Subcutaneous abdominal adipose tissue (tissue), 5 donors: Measurements from ENCODE around the gene XYLT1.

ENCODE experiments used
- H3K27ac ChIP-seq: one replicate; pipeline ENCODE4 v1.7.0; 2013; ENCODE audit warnings: low read depth, mild to moderate bottlenecking, inconsistent platforms, low read length, moderate library complexity
- H3K27me3 ChIP-seq, 5 donors: one replicate each; pipeline ENCODE4 v1.7.0; 2013; ENCODE audit warnings: low read length in 5 of 5, inconsistent platforms in 1 of 5; ENCODE audit not compliant: control insufficient read depth in 5 of 5, insufficient read depth in 4 of 5
- H3K36me3 ChIP-seq, 5 donors: one replicate each; pipeline ENCODE4 v1.7.0; 2013; ENCODE audit warnings: low read length in 5 of 5; ENCODE audit not compliant: control insufficient read depth in 5 of 5, insufficient read depth in 5 of 5
- H3K4me1 ChIP-seq, 5 donors: one replicate each; pipeline ENCODE4 v1.7.0; 2013; ENCODE audit warnings: low read length in 5 of 5, mild to moderate bottlenecking in 3 of 5, moderate library complexity in 1 of 5; ENCODE audit not compliant: control insufficient read depth in 5 of 5, insufficient read depth in 5 of 5
- H3K4me3 ChIP-seq, 5 donors: one replicate each; pipeline ENCODE4 v1.7.0; 2013; ENCODE audit warnings: low read length in 5 of 5, low read depth in 1 of 5
- H3K9ac ChIP-seq, 5 donors: one replicate each; pipeline ENCODE4 v1.7.0; 2013; ENCODE audit warnings: low read length in 5 of 5, mild to moderate bottlenecking in 4 of 5, moderate library complexity in 3 of 5
- H3K9me3 ChIP-seq, 5 donors: one replicate each; pipeline ENCODE4 v1.7.0; 2013; ENCODE audit warnings: low read length in 5 of 5; ENCODE audit not compliant: control insufficient read depth in 5 of 5
- donor health status: healthy.
- donor health status: healthy.
- donor health status: healthy.
- donor health status: healthy.
- donor health status: healthy.

Gene XYLT1

DNA sequence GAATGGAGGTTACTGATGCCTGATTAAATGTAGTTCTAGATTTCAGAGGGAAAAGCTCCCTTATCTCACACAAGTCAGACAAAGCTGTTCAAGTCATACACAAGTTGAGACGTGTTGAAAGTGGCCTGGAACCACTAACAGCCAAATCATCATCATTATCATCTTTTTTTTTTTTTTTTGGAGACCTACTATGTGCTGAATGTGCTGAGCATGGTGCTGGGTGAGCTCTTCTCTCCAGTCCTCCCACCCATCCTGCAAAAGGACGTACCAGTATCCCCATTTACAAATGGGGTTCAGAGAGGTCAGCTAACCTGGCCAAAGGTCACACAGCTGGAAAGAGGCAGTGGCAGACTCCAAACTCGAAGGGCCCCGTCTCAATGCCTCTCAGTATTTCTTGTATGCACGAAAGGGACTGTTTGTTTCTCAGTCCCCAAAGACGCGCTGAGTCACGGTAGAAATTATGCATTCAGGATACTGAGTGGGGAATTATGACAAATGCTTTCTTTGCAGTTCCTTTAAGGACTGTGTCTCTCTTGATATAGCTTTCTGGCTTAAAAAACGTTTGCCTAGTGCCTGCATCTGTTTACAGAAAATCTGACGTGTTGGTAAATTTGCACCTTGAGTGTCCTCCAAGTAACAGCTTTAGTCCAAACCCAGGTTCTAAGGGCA, 235.5 kb downstream of the XYLT1 start:
- peaks cover 0 to 4% (median 0%) of the 10 kb centered on the region in 5 donors for H3K36me3 ChIP-seq
- H3K4me3 ChIP-seq, result no peak overlapping the region
- H3K27me3 ChIP-seq, result no peaks in the 10 kb centered on the region
- no peaks in the 10 kb centered on the region for H3K9me3 ChIP-seq
- peaks cover 0 to 8% (median 0%) of the 10 kb centered on the region in 5 donors for H3K4me1 ChIP-seq
- H3K27ac ChIP-seq, result no peak overlapping the region
- H3K9ac ChIP-seq, result no peak overlapping the region

DNA sequence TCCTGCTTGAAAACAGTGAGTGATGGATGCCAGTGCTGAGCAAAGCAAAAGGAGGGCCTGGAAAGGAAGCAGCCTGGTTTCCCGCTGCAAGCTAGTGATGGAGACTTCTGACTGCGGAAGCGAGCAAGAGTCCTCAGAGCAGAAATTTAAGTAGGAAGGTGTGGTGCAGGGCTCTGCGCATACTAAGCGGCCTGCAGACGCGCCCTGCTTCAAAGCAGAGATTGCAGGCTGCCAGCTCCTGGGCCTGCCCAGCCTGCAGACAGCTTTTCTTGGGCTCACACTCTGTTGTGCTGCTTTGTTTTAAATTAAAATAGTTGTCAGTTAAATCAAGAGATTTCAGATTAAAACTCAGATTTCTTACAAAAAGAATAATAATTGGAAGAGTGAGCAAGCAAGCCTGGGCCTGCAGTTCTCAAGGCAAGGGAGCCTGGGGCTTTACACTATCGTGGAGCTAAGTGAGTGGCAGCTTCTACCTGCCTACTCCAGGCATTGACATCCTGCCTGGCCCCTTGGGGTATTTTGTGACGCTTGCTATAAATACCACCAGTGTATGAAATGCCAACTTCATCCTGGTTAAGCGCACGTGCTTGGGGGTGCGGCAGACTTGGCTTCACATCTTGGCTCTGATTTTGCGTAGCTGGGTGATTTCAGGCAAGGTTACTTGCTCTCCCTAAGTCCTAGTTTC, 237.3 kb downstream of the XYLT1 start:
- Histone ChIP-seq H3K36me3 (peaks cover 0 to 4% (median 0%) of the 10 kb centered on the region in 5 donors), H3K4me1 (peaks cover 0 to 8% (median 0%) of the 10 kb centered on the region in 5 donors), H3K27ac (no peak overlapping the region), H3K9ac (no peak overlapping the region), H3K27me3 (no peaks in the 10 kb centered on the region), H3K4me3 (no peak overlapping the region), H3K9me3 (no peaks in the 10 kb centered on the region)

DNA sequence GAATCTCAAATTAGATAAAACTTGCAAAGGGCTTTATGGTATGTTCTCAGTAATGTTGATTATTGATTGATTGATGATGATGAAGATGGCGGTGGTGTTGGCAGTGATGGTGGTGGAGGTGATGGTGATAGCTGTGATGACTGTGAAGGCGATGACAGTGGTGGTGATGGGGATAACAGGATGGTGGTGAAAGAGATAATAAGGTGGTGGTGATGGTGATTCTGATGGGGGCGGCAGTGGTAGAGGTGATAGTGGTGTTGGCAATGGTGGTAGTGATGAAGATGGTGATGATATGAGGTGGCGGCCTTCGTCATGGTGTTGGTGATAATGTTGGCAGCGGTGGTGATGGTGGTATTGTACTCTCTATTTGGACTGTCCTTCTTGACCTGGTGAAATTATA, 238.3 kb downstream of the XYLT1 start:
- Histone ChIP-seq H3K9ac (no peak overlapping the region), H3K4me3 (no peak overlapping the region), H3K9me3 (no peaks in the 10 kb centered on the region), H3K36me3 (peaks cover 0 to 3% (median 0%) of the 10 kb centered on the region in 5 donors), H3K27ac (no peak overlapping the region), H3K4me1 (peaks cover 0 to 4% (median 0%) of the 10 kb centered on the region in 5 donors), H3K27me3 (no peaks in the 10 kb centered on the region)

DNA sequence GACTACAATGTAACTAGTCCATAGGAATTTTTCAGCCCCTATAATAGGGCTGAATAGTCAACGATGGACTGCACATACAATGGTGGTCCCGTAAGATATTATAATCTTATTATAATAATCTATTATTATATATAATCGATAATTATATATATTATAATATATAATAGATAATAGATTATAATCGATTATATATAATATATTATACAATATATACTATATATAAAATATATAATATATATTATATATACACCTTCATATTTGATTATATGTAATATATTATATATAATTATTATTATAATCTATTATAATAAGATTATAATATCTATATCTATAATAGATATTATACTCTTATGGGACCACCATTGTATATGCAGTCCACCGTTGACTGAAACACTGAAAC, 238.8 kb downstream of the XYLT1 start:
- H3K9me3 ChIP-seq, result no peaks in the 10 kb centered on the region

DNA sequence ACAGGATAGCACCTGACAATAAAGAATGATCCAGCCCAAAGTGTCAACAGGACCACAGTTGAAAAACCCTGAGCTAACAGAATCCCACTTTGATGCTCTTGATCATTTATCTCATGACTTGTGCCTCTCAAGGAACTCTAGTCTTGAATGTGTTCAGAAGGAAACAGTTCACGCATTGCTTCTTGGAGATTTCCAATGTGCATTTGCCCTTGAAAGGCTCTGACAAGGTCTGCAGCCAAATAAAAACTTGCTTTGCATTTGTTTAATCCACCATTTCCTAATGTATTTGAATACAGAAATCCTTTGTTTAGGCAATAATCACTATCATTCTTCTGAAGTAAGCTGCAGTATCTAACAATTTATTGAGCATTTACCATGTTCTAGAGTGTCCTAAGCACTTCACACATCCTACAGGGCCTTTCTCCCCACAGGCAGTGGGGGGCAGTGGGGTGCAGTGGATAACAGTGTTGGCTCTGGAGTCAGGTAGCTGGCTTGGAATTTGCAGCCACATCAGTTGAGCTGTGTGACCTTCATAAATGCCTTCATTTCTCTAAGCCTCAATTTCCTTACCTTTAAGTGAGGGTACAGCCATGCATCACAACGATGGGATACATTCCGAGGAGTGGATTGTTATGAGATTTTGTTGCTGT, 239.7 kb downstream of the XYLT1 start:
- Histone ChIP-seq H3K4me3 (no peak overlapping the region), H3K27me3 (no peaks in the 10 kb centered on the region), H3K27ac (no peak overlapping the region), H3K4me1 (no peaks in the 10 kb centered on the region), H3K9me3 (no peaks in the 10 kb centered on the region), H3K9ac (no peak overlapping the region), H3K36me3 (no peaks in the 10 kb centered on the region)

More for the DNA sequence above, 238.8 kb downstream of the XYLT1 start:
- H3K27ac ChIP-seq, result no peak overlapping the region
- H3K9ac ChIP-seq, result no peak overlapping the region
- no peaks in the 10 kb centered on the region for H3K27me3 ChIP-seq
- H3K4me3 ChIP-seq, result no peak overlapping the region
- H3K4me1 ChIP-seq, result no peaks in the 10 kb centered on the region
- no peaks in the 10 kb centered on the region for H3K36me3 ChIP-seq

DNA sequence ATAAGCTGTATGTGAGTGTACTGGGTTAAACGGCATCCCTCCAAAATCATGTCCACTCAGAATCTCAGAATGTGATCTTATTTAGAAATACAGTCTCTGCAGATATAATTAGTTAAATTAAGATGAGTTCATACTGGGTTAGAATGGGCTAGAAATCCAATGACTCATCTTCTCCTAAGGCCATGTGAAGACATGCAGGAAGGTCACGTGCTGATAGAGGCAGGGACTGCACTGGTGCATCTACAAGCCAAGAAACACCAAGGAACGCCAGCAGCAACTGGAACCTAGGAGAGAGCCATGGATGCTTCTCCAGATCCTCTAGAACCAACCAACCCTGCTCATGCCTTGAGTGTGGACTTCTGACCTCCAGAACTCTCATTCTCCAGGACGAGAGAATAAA, 241.0 kb downstream of the XYLT1 start:
- Histone ChIP-seq H3K9me3 (no peaks in the 10 kb centered on the region), H3K27ac (no peak overlapping the region), H3K4me1 (peaks cover 0 to 10% (median 8%) of the 10 kb centered on the region in 5 donors), H3K36me3 (no peaks in the 10 kb centered on the region), H3K9ac (no peak overlapping the region), H3K4me3 (no peak overlapping the region), H3K27me3 (no peaks in the 10 kb centered on the region)

DNA sequence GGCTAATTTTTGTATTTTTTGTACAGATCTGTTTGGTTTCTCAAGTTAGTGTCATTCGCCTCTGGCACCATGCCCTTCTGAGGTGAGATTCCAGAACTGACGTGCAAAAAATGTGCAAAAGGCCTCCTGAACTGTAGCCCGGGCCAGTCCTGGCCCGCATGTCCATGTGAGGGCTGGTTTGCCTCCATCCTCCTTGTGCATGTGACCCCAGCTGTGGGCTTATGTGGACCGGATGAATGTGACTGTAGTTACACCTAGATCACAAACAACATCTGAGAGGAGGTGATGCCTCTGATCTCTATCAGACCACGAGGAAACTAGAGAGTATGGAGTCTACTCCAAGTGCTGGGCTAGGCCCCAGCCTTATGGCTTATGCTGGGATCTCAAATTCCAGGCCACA, 241.6 kb downstream of the XYLT1 start:
- Histone ChIP-seq H3K9ac (no peak overlapping the region), H3K4me1 (peaks cover 0 to 16% (median 14%) of the 10 kb centered on the region in 5 donors), H3K27me3 (no peaks in the 10 kb centered on the region), H3K27ac (no peak overlapping the region), H3K9me3 (no peaks in the 10 kb centered on the region), H3K36me3 (no peaks in the 10 kb centered on the region), H3K4me3 (no peak overlapping the region)

DNA sequence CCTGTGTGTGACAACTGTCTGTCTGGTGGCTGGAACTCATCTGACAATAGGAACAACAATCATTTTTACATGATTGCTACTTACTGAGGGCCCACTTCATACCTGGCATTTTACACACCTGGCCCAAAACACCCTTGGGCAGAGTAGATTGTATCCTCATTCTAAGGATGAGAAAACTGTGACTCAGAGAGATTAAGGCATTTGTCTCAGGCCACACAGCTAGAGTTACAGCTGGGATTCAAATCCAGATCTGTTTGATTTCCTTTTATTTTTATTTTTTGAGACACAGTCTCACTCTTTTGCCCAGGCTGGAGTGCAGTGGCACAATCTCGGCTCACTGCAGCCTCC, 242.1 kb downstream of the XYLT1 start:
- Histone ChIP-seq H3K4me1 (peaks cover 0 to 21% (median 17%) of the 10 kb centered on the region in 5 donors), H3K9ac (no peak overlapping the region), H3K27ac (no peak overlapping the region), H3K4me3 (no peak overlapping the region), H3K9me3 (no peaks in the 10 kb centered on the region), H3K36me3 (no peaks in the 10 kb centered on the region), H3K27me3 (no peaks in the 10 kb centered on the region)

DNA sequence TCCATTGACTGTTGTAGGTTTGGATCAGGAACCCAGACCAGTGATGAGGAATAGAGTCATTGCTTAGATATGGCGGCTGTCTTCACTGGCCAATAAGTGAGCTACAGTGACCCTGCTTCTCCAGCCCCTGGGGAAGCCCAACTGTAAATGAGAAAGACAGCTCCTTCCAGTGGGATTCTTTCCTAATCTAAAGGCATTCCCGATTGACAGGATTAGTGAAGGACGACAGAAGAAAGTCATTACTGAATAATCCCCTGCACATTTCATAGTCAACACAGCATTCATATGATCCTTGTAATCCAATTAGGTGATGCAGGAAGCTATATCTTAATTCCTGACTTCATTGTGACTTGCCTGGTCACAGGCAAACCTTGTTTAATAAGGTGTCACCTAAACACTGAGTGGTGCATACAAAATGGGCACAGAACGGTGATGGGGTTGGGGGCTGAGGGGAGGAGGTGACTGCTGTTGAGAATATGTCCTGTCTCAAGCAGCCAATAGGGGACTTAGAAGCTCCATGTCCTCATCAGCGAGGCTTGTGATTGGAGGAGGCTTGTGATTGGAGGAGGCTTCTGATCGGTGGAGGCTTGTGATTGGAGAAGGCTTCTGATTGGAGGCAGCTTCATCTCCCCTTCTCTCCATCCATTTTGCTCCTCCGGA, 242.6 kb downstream of the XYLT1 start:
- Histone ChIP-seq H3K27me3 (no peaks in the 10 kb centered on the region), H3K4me1 (peaks cover 2 to 26% (median 21%) of the 10 kb centered on the region in 5 donors), H3K9me3 (no peaks in the 10 kb centered on the region), H3K27ac (no peak overlapping the region), H3K4me3 (no peak overlapping the region), H3K36me3 (no peaks in the 10 kb centered on the region), H3K9ac (no peak overlapping the region)

DNA sequence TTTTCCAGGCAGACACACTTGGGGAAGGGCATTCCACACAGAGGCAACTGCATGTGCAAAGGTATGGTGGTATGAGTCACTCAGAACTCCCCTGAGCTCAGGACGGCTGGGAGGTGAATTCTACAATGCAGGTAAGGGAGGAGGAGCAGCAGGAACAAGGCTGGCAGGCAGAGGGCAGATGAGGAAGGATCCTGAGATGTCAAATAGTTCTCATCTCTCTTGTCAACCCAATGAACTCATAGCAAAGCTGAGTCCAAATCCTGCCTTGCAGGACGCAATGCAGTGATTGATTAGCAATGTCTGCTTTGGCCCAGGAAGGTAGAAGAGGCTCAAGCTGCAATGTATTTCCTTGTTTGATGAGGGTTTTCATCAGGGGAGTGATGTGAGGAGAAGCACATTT, 243.5 kb downstream of the XYLT1 start:
- Histone ChIP-seq H3K9ac (no peak overlapping the region), H3K4me3 (no peak overlapping the region), H3K27ac (no peak overlapping the region), H3K4me1 (peaks cover 4 to 31% (median 26%) of the 10 kb centered on the region in 5 donors), H3K36me3 (no peaks in the 10 kb centered on the region), H3K27me3 (no peaks in the 10 kb centered on the region), H3K9me3 (no peaks in the 10 kb centered on the region)
